DMS53 treated with DMSO at 0.1 percent for 48 hours (cell line): ENCODE measurements around the gene HEPHL1.

ENCODE experiments used
- DNase-seq: peaks from one replicate; lab custom pipeline; 2025; ENCODE audit not compliant: unreplicated experiment; lab: John Stamatoyannopoulos, UW

The HEPHL1 gene

DNA sequence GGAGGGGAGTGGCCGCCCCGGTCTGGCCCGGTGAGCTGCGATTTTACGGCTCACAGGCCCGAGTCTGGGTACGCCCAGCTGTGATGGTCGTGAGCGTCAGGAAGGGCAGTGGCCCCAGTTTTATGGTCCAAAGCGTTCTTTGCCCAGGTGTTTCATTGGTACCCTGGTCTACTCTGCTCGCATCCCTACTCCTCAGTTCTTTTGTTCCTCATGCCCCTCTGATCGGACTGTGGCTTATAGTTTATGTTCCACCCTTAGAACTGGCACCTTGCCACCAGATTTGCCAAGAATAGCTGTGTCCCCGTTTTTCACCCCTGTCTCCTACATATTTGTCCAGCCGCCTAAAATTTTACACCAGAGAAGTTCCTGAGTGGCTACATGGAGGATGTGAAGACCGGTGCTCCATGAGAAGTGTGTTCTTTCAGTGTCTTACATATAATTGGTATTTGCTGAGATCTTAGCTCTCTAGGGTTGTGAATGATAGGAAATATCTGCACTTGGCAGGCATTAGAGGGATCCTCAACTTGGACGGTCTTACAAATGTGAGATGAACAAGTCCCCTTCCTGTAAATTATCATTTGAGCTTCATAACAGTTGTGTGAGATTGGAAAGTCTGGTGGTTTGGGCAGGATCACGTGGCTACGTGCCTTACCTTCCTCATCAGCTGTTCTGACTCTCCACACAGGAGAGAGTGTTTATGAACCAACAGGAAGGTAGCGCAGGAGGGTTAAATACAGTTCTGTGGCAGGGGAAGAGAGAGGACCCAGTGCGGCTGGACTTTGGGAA, 108.6 kb downstream of the HEPHL1 start:
- no peak for DNase-seq

DNA sequence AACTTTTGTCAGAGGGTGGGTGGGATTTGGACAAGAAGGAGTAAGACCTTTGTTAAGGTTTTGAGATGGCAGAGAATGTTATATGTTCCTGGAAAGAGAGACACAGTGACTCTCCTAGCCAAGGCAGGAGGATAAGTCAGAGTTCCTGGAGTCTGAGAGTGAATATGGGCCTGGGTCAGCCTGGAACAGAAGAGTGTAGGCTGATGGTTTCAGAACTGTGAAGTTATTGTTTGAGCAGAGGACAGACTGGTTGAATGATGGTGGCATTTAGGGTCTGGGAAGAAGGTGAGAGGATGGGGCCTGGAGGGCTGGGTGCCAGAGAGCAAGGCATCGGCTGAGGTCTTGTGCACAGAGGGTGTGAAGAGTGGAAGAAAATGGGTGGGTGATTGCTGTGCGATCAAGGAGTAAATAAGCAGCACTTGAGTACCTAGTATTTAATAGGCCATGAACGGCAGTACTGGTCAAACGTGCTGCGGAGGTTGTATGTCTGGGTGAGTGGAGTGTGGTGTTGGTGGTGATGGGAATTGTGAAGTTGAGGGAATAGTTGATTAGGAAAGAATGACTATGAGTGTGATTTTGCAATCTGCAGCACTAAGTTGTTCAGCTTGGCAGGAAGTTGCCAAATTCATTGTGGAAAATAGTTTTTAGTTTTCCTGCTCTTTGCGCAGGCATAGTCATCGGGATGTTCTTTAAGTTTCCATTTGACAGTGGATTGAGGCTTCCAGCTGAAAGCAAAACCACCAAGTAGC, 109.3 kb downstream of the HEPHL1 start:
- no peak for DNase-seq

- DNase-seq, result no peak
Observed at GRCh38 chr11:94131047-94131717, 110.0 kb downstream of the HEPHL1 start.

- DNase-seq, result no peak
Observed at GRCh38 chr11:94131718-94132115, 110.6 kb downstream of the HEPHL1 start.

DNA sequence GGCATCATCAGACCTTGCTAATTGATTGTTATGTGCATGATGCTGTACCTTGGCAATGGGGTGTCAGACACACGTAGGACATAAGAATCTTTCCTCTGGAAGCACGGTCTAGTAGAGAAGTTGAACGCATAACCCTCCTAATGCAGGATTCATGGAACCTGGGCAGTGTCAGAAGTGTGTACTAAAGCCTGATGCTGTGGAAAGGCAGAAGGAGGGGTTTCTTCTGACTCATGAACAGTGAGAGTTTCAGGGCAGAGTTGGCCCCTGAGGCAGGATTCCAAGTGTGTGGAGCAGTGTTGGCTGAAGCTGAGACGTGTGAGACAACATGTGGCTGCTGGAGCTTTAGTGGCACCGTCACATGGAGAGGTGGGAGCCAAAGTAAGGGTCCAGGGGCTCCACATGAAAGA, 111.0 kb downstream of the HEPHL1 start:
- no peak for DNase-seq

- no peak for DNase-seq
Observed at GRCh38 chr11:94132823-94133408, 111.8 kb downstream of the HEPHL1 start.

DNA sequence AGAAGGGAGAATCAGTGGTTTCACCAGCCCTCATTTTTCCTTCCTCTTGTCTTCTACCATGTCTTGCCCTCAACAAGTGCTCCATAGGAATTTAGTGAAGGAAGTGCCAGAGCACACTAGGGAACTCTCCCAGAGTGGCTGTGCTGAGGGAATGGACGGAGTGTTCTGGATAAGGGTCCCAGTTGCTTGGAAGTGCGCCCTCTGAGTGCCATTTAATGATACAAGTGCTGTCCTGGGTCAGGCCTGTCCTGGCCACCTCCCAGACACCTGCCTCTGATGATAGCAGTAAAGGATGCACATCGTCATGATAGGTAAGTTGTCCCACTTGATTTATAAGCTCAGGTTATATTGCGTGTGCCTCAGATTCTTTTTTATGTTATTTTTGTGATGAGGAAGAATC, 112.6 kb downstream of the HEPHL1 start:
- no peak for DNase-seq

DNA sequence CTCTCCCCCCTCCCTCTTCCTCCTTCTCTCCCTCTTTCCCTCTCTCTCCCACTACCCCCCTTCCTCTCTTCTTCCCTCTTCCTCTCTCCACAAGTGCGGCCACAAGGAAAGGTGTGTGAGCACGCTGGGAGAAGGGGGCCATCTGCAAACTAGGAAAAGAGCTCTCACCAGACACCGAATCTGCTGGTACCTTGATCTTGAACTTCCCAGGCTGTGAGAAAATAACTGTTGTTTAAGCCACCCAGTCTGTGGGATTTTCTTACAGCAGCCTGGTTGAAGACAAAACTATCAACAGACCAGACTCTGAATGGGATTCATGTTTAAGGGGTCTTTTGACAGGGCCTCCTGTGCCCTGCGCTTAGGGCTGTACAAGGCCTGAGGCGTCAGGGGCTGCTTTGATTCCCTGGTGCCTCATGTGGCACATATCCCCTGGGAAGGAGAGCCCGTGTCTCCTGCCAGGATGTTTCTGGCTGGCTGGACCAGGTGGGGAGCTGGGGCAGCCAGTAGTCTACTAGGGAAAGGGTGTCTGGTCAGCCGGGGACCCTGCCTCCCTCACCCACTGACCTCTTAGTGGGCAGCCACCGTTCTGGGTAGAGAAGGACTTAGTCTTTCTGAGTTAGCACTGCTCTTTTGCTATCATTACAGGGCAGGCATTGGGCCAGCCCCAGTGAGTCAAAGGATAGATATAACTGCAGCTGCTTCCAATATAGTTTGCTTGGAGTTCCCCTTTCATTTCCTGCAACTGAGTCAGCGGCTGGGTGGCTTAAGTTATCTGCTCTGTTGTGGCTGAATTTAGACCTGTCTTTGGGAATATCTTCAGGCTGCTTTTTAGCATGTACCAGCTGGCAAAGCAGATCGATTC, 113.7 kb downstream of the HEPHL1 start:
- no peak for DNase-seq

DNA sequence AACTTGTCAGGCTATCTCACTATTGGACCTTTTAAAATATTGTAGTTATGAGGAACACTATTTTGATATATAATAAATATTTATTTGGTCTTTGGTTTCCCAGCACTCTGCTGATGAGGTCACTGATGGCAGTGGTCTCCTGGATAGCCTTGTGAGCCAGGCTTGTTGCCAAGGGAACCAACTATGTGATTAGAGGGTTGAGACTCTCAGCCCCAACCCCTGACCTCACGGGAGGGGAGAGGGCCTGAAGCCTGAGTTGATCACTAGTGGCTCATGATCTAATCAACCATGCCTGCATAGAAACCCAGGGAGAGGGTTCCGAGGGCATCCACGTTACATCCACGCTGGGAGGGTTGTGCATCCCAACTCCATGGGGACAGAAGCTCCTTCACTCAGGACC, 118.3 kb downstream of the HEPHL1 start:
- DNase-seq, result no peak

DNA sequence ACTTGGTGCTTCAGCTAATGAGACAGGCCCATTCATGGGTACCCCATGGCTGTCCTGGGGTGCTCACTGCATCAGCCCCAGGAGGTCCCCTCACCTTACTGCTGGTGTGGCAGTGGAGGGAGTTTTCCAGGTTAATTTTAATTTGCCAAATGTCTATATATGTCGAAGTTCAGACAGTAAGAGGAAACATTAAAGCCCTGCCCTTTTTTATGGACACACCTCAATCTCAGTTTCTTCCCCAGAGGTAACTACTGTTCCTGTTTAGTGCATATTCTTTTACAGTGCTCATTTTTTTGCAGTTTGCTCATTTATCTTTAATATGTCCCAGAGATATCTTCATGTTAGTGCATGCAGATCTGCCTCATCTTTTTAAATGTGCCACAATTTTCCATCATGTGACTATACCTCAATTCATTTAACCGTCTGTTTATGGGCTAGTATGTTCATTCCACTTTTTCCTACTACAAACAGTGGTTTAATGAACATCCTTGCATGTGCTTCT, 119.1 kb downstream of the HEPHL1 start:
- DNase-seq, result no peak

DNA sequence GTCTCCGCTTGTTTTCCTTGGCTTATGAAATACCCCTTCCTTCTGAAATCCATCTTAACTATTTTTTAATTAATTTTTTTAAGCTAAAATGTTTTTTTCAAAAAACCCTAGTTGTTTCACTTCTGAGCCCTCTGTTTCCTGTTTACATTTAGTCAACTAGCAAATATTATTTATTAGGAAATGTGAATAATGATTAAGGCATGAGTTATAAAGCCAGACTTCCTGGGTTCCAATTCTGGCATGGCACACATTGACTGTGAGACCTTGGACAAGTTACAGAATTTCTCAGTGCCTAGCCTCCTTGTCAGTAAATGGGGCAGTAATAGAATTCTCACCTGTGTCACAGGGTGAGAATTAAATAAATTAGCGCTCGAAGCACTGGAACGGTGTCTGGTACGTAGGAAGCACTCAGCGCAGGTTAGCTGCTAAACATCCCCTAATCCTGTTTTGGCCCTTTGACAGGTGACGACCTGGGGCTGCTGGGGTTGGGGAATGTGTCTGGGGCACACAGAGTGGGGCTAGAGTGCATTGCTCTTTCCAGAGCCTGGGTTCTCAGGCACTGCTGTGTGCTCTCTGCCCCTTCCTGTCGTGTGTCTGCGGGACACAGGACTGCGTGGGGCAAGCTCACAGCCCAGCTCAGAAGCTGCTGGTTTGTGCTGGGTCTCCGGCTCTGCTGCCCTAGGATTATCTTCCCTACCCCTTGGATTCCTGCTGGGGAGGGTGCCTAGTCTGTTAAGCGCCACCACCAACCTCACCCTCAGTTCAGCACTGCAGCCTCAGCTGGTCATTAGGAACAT, 120.6 kb downstream of the HEPHL1 start:
- no peak for DNase-seq

DNA sequence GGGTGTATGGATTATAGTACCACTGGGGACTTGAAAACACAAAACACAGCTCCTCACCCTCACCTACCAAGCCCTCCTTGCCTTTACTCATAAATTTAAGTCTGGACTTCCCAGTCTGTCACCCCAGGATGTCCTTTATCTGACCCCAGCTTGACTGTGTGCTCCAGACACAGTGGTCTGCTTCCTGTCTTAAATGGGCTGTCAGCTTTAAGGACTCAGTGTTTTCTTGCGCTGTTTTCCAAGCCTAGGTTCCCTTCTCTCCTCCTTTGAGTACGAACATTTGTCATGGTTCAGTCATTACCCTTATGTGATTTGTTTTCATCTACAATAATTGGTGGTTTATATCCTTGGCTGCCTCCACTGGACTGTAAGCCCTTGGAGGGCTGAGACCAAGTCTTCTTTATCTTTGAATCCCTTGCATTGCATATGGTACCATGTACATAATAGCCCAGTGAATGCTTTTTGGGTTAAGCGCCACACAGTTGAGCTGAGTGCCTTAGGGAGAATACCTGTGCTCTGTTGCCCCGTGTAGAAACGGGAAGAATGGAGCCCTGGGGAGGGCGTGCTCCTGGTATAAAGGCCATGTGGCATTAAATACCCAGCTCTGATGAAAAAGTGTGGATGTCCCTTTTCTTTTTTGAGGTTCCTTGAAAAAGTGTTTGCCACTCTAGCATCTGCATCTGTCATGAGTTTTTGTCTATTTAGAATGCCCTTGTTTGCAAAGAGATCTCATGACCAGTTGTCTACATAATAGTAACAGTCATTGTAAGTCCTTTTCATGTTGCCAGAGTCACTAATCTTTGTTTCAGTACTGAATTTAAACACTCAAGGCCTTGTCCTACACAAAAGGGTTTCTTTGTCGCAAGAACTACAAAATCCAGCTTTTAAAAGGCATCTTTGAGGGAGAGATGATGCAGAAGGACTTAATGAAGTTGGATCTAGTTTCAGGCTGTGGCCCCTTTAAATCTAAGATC, 121.4 kb downstream of the HEPHL1 start:
- DNase-seq, result no peak

DNA sequence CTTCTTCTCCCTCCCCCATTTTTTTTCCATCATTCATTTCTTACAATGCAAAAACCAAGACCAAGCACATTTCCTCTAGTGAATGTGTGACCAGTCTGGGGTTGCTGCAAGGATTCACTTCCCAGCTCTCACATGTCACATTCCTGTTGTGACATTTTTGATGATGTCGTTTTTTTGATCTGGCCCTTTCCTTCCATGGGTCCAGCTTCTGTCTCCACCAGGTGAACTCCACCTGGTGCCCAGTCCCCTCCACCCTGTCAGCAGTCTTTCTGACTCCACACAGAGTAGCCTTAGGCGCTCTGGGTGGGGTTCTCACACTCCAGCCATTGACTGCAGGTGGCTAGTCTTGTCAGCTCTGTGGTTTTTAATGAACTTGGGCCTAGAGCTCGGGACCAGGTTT, 123.1 kb downstream of the HEPHL1 start:
- no peak for DNase-seq

DNA sequence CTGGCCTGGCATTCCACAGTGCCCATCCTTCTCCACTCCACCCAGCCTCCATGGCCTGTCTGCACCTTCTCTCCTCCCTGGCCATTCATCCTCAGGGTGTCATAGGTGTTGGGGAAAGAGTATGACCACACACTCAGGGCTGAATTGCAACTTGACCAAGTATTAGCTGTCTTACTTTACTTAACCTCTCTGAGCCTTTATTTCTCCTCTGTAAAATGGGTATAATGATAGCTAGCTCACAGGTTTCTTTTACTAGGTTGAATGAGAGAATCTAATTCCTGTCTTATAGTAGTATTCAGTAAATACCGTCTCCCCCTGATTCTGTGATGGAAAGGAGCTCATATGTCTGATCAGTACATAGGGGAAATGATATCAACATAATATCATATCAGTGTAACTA, 123.5 kb downstream of the HEPHL1 start:
- DNase-seq, result no peak

DNA sequence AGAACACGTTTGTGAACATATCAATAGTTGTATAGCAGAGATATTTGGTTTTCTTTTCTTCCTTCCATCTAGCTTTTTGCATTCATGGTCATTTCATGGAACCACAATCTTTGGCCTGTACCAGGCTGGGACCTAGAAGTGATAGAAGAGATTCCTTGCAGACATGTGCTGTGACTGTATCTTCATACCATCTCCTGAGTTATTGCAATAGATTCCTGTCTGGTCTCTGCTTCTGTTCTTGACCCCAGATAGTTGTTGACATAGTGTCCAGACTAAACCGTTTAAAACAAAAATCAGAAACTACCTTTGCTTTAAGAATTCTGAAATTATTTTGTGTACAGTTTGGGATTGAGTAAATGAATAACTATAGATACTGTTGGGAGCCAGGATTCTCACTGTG, 124.3 kb downstream of the HEPHL1 start:
- DNase-seq, result no peak

DNA sequence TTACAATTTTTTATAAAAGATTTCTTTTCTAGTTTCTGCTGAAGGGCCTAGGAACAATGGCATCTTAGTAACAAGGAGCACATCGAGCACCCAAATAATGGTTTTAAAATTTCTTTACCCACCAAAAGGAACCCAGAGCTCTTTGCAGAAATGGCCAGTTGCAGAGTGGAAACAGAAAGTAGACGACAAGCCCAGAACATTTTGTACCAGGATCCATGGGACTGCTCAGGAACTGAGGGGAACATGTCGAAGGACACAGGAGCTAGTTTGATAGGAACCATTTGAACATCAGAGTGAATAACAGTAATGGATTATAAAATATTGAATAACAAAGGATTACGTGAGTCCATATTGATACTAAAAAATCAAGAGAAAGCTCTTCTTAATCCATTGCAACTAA, 124.8 kb downstream of the HEPHL1 start:
- no peak for DNase-seq

DNA sequence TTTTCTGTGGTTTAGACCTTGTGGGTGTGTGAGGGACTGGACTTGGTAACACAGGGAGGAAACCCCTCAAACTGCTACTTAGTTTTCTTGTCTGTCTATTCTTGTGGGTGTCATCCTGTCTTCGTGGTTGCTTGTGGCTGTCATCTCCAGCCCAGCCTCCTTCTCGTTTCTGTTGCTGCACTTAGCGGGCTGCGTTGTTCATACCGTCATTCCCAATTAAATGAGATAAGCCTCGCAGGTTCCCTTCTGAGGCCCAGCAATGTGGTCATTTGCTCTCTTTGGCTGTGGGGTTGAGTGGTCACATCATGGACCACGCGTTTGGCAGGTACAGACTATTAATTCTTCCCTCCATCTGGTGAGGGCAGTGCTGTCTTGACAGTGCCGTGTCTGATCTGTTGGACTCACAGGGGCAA, 126.3 kb downstream of the HEPHL1 start:
- no peak for DNase-seq

DNA sequence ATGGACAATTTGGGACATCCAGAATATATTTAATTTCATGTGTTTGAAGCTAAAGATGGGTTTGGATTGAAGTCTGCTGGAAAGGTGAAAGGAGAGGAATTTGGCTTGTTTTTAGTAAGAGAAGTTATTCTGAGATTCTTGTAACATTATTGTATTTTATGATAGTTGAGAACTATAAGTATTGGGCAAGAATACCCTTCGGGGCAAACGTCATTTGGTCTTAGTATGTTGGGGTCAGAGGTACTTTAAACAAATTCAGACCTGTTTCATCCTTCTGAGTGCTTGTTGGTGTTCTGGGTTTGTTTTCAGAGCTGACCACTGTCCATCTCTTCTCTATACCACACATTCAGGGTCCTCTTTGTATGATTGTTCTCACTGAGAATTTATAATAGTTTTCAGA, 127.0 kb downstream of the HEPHL1 start:
- no peak for DNase-seq
